ENCODE data around the gene CD302. TPM values are rescaled to one million over a fixed set of nuclear protein-coding genes. Genes with fewer than 3 reads are reported as not detected.

The CD302 gene, protein sequence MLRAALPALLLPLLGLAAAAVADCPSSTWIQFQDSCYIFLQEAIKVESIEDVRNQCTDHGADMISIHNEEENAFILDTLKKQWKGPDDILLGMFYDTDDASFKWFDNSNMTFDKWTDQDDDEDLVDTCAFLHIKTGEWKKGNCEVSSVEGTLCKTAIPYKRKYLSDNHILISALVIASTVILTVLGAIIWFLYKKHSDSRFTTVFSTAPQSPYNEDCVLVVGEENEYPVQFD
- total RNA-seq: 10 to 100 TPM in 4 of 5 donors, 1 to 10 TPM in 1; 4.6 to 60.6 (median 29.2) TPM
- 10 to 100 TPM in 2 of 3 donors, 1 to 10 TPM in 1; 8.5 to 28.3 (median 18.3) TPM for polyA plus RNA-seq
- long read RNA-seq, donor 1, partial matches to known transcripts: 0 of 2 reads
- long read RNA-seq, donor 1, other reads (novel, unspliced or antisense): 0 of 2 reads
- long read RNA-seq, donor 2, transcript CD302-201 (6 exons, 3,741 nt): major isoform, 8 of 12 reads
- long read RNA-seq, donor 2, partial matches to known transcripts: 0 of 12 reads
- long read RNA-seq, donor 2, other reads (novel, unspliced or antisense): 0 of 12 reads
- long read RNA-seq, donor 3, partial matches to known transcripts: 0 of 5 reads
- long read RNA-seq, donor 3, other reads (novel, unspliced or antisense): 0 of 5 reads
- long read RNA-seq, donor 4: 0 reads
- long read RNA-seq, donor 5, transcript CD302-201 (6 exons, 3,741 nt): major isoform, 14 of 16 reads
- long read RNA-seq, donor 5, partial matches to known transcripts: 0 of 16 reads
- long read RNA-seq, donor 5, other reads (novel, unspliced or antisense): 0 of 16 reads
- long read RNA-seq, donor 6: 0 reads
- long read RNA-seq, donor 7, transcript CD302-201 (6 exons, 3,741 nt): major isoform, 15 of 15 reads
- long read RNA-seq, donor 7, partial matches to known transcripts: 0 of 15 reads
- long read RNA-seq, donor 7, other reads (novel, unspliced or antisense): 0 of 15 reads
- long read RNA-seq, donor 8, partial matches to known transcripts: 0 of 4 reads
- long read RNA-seq, donor 8, other reads (novel, unspliced or antisense): 0 of 4 reads
- long read RNA-seq, donor 9, transcript CD302-201 (6 exons, 3,741 nt): major isoform, 8 of 8 reads
- long read RNA-seq, donor 9, partial matches to known transcripts: 0 of 8 reads
- long read RNA-seq, donor 9, other reads (novel, unspliced or antisense): 0 of 8 reads
- long read RNA-seq, donor 10, partial matches to known transcripts: 0 of 6 reads
- long read RNA-seq, donor 10, other reads (novel, unspliced or antisense): 0 of 6 reads

DNA sequence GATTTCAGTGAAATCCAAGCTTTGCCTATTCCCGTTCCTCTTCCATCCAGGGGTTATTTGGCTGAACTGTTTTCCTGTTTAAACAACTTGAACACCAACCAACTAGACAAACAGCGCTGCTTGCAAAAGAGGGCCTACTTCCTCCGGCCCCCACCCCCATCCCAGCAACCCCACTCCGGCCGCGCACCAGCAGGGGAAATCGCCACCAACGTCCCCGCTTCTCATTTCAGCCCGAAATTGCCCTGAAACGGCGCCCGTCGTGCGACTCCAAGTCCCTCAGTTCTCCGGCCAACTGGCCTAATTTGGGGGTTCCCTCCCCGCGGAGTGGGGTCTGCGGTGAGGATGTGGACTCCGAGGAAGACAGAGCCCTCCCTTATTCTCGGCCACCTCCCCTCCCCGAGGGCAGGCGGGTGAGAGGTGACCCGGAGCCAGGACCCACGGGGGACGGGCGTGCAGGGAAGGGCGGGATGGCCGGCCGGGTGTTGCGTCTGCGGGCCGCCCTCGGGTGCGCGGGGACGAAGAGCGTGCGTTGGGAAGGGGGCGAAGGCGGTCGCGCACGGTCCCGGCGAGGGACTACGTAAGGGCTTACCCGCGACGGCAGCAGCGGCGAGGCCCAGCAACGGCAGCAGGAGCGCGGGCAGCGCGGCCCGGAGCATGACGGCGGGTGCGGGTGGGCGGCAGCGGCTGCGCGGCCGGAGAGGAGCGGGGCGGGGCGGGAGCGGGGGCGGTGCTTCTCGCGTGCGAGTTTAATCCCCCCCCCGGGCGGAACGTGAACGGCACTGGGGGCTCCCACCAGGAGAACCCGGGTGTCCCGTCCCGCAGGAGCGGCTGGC, at the start of gene CD302:
Gene CD302 (minus strand): TSS at position 666 of the 833 bp plus-strand sequence. CDS start 10 bp downstream, at position 656.
- H3K27me3 ChIP-seq: no peaks in the 10 kb centered on the region
- peaks cover 23 to 50% (median 35%) of the 10 kb centered on the region in 4 donors for H3K4me1 ChIP-seq
- no peaks in the 10 kb centered on the region for H3K36me3 ChIP-seq
- peak within 1 kb of the TSS; percentile 68 to 89 (median 82) for H3K4me3 ChIP-seq
- 0 to 2% (median 1%) methylated on average over 50 to 82 of the region's 82 CpGs for WGBS, 5 donors
- H3K27ac ChIP-seq: peak within 1 kb of the TSS; percentile 86 to 95 (median 91)
- DNase-seq: peak; percentile 58 to 89
- peak in 2 of 3 donors; percentile 32 to 55 for TF ChIP-seq POLR2AphosphoS5 (IDR thresholded peaks at IDR 0.05)
- TF ChIP-seq, protein P1, sequence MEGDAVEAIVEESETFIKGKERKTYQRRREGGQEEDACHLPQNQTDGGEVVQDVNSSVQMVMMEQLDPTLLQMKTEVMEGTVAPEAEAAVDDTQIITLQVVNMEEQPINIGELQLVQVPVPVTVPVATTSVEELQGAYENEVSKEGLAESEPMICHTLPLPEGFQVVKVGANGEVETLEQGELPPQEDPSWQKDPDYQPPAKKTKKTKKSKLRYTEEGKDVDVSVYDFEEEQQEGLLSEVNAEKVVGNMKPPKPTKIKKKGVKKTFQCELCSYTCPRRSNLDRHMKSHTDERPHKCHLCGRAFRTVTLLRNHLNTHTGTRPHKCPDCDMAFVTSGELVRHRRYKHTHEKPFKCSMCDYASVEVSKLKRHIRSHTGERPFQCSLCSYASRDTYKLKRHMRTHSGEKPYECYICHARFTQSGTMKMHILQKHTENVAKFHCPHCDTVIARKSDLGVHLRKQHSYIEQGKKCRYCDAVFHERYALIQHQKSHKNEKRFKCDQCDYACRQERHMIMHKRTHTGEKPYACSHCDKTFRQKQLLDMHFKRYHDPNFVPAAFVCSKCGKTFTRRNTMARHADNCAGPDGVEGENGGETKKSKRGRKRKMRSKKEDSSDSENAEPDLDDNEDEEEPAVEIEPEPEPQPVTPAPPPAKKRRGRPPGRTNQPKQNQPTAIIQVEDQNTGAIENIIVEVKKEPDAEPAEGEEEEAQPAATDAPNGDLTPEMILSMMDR (IDR thresholded peaks at IDR 0.05): no peak
- H3K9me3 ChIP-seq: no peaks in the 10 kb centered on the region
- intact Hi-C loops (cut with DNase I; ENCODE audit: low total_unique reads): no loop called here

DNA sequence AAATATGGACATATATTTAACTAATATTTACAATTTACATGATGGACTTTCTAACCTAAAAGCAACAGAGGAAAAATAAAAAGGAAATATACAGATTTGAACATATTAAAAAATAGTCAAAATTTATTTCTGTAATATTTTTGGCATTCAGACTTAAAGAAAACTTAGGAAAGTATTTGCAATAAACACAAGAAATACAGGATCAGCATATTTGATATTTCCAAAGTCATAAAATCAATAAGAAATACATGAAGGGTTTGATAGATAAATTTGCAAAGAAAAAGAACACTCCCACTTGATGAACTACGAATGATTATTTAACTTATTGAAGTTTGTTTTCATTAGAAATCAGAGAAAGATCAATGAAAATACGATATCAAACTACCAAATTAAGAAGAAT, 48.6 kb upstream of the CD302 start:
- no peak for TF ChIP-seq POLR2AphosphoS5 (IDR thresholded peaks at IDR 0.05)
- TF ChIP-seq, protein P1 (IDR thresholded peaks at IDR 0.05): no peak
- TF ChIP-seq POLR2A (IDR thresholded peaks at IDR 0.05): no peak
- no peak for DNase-seq
- H3K4me3 ChIP-seq: no peak overlapping the region

DNA sequence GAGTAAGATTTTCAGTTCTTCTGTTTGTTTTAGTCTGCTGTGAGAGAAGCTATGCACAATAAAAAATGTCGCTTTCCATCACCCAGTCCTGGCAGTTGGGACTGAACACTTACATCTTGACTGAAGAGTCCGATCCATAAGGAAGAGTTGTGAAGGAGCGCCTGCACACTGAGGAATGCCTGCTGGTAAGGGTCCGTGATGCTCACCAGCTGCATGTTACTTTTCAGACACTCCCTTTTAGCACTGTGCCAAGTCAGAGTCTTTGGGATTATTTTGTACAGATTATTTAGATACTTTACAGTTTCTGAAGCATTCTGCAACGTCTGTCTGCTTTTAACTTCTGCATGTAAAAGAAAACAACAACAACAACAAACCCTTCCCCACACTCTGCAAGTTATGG, 42.6 kb upstream of the CD302 start:
- H3K36me3 ChIP-seq: peaks cover 0 to 11% (median 0%) of the 10 kb centered on the region in 4 donors
- WGBS, 5 donors: 79 to 82% (median 81%) methylated on average over 5 of the region's 5 CpGs
- H3K4me3 ChIP-seq: no peak overlapping the region
- intact Hi-C loops (cut with DNase I; ENCODE audit: low total_unique reads): no loop called here
- no peaks in the 10 kb centered on the region for H3K4me1 ChIP-seq
- H3K27me3 ChIP-seq: no peaks in the 10 kb centered on the region
- TF ChIP-seq POLR2A (IDR thresholded peaks at IDR 0.05): no peak
- TF ChIP-seq POLR2AphosphoS5 (IDR thresholded peaks at IDR 0.05): no peak
- TF ChIP-seq, protein P1 (IDR thresholded peaks at IDR 0.05): no peak
- TF ChIP-seq EP300 (IDR thresholded peaks at IDR 0.05): no peak
- DNase-seq: peak in 1 of 2 donors; percentile 24
- no peaks in the 10 kb centered on the region for H3K9me3 ChIP-seq
- H3K27ac ChIP-seq: no peak overlapping the region

More for the DNA sequence above, 48.6 kb upstream of the CD302 start:
- Histone ChIP-seq H3K9me3 (no peaks in the 10 kb centered on the region), H3K27me3 (no peaks in the 10 kb centered on the region), H3K36me3 (no peaks in the 10 kb centered on the region), H3K4me1 (no peaks in the 10 kb centered on the region), H3K27ac (no peak overlapping the region)
- 44 to 71% (median 49%) methylated on average over 2 of the region's 2 CpGs for whole genome bisulfite sequencing, 5 donors
- intact Hi-C loops (cut with DNase I; ENCODE audit: low total_unique reads): no loop called here

Data from stomach (tissue), 19 donors.